Measurements from ENCODE around the gene SSR4.

SSR4 gene

DNA sequence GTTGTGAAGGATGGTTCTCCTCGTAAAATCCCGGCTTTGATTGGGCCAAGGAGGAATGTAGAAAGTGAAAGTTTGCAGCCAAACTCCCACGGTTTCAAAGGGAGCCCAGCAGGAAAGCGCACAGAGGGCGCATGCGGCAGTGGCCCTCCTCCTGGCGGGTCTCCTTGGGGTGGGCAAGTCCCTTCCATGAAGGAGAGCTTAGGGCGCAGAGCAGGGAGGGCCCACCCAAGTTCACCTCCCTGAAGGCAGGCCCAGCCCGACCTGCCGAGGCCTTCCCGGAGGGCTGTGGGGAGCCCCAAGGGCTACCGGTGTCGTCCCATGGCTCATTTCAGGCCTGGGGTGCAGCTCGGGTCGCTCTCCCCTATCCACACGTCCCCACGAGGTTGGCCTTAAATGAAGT, 33.8 kb downstream of the SSR4 start:
- Histone ChIP-seq H3K27ac (no peak overlapping the region), H4K20me1 (ENCODE audit: insufficient read depth) (no peaks in the 10 kb centered on the region), H3K4me3 (IDR thresholded peaks at IDR 0.05; ENCODE audit: insufficient read depth, low read depth, low read length) (no peak overlapping the region), H2AFZ (ENCODE audit: low read depth) (no peak overlapping the region), H3K9ac (no peak overlapping the region), H3K4me1 (ENCODE audit: low read depth, poor library complexity, severe bottlenecking) (no peaks in the 10 kb centered on the region), H3K79me2 (ENCODE audit: insufficient read depth, low read depth) (no peaks in the 10 kb centered on the region), H3K27me3 (ENCODE audit: insufficient read depth, low read depth) (peaks cover 21% of the 10 kb centered on the region; the same call in 1 of the 2 replicates), H3K4me2 (no peak overlapping the region), H3K36me3 (ENCODE audit: insufficient read depth) (no peaks in the 10 kb centered on the region)
- TF ChIP-seq, protein P1, sequence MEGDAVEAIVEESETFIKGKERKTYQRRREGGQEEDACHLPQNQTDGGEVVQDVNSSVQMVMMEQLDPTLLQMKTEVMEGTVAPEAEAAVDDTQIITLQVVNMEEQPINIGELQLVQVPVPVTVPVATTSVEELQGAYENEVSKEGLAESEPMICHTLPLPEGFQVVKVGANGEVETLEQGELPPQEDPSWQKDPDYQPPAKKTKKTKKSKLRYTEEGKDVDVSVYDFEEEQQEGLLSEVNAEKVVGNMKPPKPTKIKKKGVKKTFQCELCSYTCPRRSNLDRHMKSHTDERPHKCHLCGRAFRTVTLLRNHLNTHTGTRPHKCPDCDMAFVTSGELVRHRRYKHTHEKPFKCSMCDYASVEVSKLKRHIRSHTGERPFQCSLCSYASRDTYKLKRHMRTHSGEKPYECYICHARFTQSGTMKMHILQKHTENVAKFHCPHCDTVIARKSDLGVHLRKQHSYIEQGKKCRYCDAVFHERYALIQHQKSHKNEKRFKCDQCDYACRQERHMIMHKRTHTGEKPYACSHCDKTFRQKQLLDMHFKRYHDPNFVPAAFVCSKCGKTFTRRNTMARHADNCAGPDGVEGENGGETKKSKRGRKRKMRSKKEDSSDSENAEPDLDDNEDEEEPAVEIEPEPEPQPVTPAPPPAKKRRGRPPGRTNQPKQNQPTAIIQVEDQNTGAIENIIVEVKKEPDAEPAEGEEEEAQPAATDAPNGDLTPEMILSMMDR (conservative IDR thresholded peaks at IDR 0.05; ENCODE audit: low read depth, low read length), result no peak

- no peak overlapping the region for H3K9ac ChIP-seq
- H3K4me3 ChIP-seq (IDR thresholded peaks at IDR 0.05; ENCODE audit: insufficient read depth, low read depth, low read length), result no peak overlapping the region
- no peaks in the 10 kb centered on the region for H3K4me1 ChIP-seq (ENCODE audit: low read depth, poor library complexity, severe bottlenecking)
- H3K36me3 ChIP-seq (ENCODE audit: insufficient read depth), result no peaks in the 10 kb centered on the region
- no peaks in the 10 kb centered on the region for H4K20me1 ChIP-seq (ENCODE audit: insufficient read depth)
- H2AFZ ChIP-seq (ENCODE audit: low read depth), result no peak overlapping the region
- TF ChIP-seq, protein P1 (conservative IDR thresholded peaks at IDR 0.05; ENCODE audit: low read depth, low read length), result no peak
- H3K79me2 ChIP-seq (ENCODE audit: insufficient read depth, low read depth), result no peaks in the 10 kb centered on the region
- H3K27ac ChIP-seq, result no peak overlapping the region
- H3K4me2 ChIP-seq, result no peak overlapping the region
- H3K27me3 ChIP-seq (ENCODE audit: insufficient read depth, low read depth), result peaks cover 21% of the 10 kb centered on the region; the same call in 1 of the 2 replicates
These were observed 34.5 kb downstream of the SSR4 start for GRCh38 chrX:153828723-153829548.

GRCh38 chrX:153829549-153829798, 35.0 kb downstream of the SSR4 start:
- Histone ChIP-seq H3K9ac (no peak overlapping the region), H4K20me1 (ENCODE audit: insufficient read depth) (no peaks in the 10 kb centered on the region), H3K4me2 (no peak overlapping the region), H2AFZ (ENCODE audit: low read depth) (no peak overlapping the region), H3K79me2 (ENCODE audit: insufficient read depth, low read depth) (no peaks in the 10 kb centered on the region), H3K4me1 (ENCODE audit: low read depth, poor library complexity, severe bottlenecking) (no peaks in the 10 kb centered on the region), H3K36me3 (ENCODE audit: insufficient read depth) (no peaks in the 10 kb centered on the region), H3K27me3 (ENCODE audit: insufficient read depth, low read depth) (peaks cover 17% of the 10 kb centered on the region; the same call in 1 of the 2 replicates), H3K27ac (no peak overlapping the region), H3K4me3 (IDR thresholded peaks at IDR 0.05; ENCODE audit: insufficient read depth, low read depth, low read length) (no peak overlapping the region)
- TF ChIP-seq, protein P1 (conservative IDR thresholded peaks at IDR 0.05; ENCODE audit: low read depth, low read length), result no peak

GRCh38 chrX:153829799-153830639, 35.6 kb downstream of the SSR4 start, which contains the start of gene PDZD4:
TSS of gene PDZD4 (minus strand) at chrX:153830544. CDS start at chrX:153830298, 246 bp downstream.
- H3K36me3 ChIP-seq (ENCODE audit: insufficient read depth), result no peaks in the 10 kb centered on the region
- no peaks in the 10 kb centered on the region for H3K4me1 ChIP-seq (ENCODE audit: low read depth, poor library complexity, severe bottlenecking)
- H3K27ac ChIP-seq, result no peak within 1 kb of the TSS
- H3K79me2 ChIP-seq (ENCODE audit: insufficient read depth, low read depth), result no peaks in the 10 kb centered on the region
- H3K9ac ChIP-seq, result no peak within 1 kb of the TSS
- H4K20me1 ChIP-seq (ENCODE audit: insufficient read depth), result no peaks in the 10 kb centered on the region
- peaks cover 20% of the 10 kb centered on the region; the same call in 1 of the 2 replicates for H3K27me3 ChIP-seq (ENCODE audit: insufficient read depth, low read depth)
- TF ChIP-seq, protein P1 (conservative IDR thresholded peaks at IDR 0.05; ENCODE audit: low read depth, low read length), result no peak
- no peak within 1 kb of the TSS for H2AFZ ChIP-seq (ENCODE audit: low read depth)
- no peak within 1 kb of the TSS for H3K4me2 ChIP-seq
- H3K4me3 ChIP-seq (IDR thresholded peaks at IDR 0.05; ENCODE audit: insufficient read depth, low read depth, low read length), result no peak within 1 kb of the TSS
